Smooth muscle cell (in vitro differentiated cells): ENCODE measurements around the gene RASSF8. TPM values are rescaled to one million over a fixed set of nuclear protein-coding genes. Genes with fewer than 3 reads are reported as not detected.

Experiments used
- DNase-seq: peaks from one replicate; lab custom pipeline; 2025; ENCODE audit not compliant: unreplicated experiment; lab: John Stamatoyannopoulos, UW
- H2AFZ ChIP-seq: fragments of 200-600 bp; sonication (generic); 2 replicates; pipeline ENCODE4 v1.6.0; 2016; ENCODE audit warnings: antibody characterized with exemption, low read depth, mild to moderate bottlenecking
- H3F3A ChIP-seq: fragments of 200-600 bp; sonication (generic); 2 replicates; pipeline ENCODE4 v1.6.0; 2017; ENCODE audit warnings: antibody characterized with exemption, low read depth
- H3K27ac ChIP-seq: fragments of 200-600 bp; sonication (generic); 2 replicates; pipeline ENCODE4 v1.5.1; 2016; ENCODE audit warnings: low read depth, mild to moderate bottlenecking
- H3K27me3 ChIP-seq: fragments of 200-600 bp; sonication (generic); 2 replicates; pipeline ENCODE4 v1.6.1; 2016; ENCODE audit warnings: low read depth, mild to moderate bottlenecking
- H3K36me3 ChIP-seq: fragments of 200-600 bp; sonication (generic); 2 replicates; pipeline ENCODE4 v1.5.1; 2016; ENCODE audit warnings: low read depth
- H3K4me1 ChIP-seq: fragments of 200-600 bp; sonication (generic); 2 replicates; pipeline ENCODE4 v1.5.1; 2016; ENCODE audit warnings: low read depth
- H3K4me2 ChIP-seq: fragments of 200-600 bp; sonication (generic); 2 replicates; pipeline ENCODE4 v1.6.0; 2016; ENCODE audit warnings: mild to moderate bottlenecking
- H3K4me3 ChIP-seq: fragments of 200-600 bp; sonication (generic); 2 replicates; pipeline ENCODE4 v1.5.1; 2016; ENCODE audit warnings: mild to moderate bottlenecking
- H3K79me2 ChIP-seq: fragments of 200-600 bp; sonication (generic); 2 replicates; pipeline ENCODE4 v1.6.0; 2016; ENCODE audit warnings: low read depth, mild to moderate bottlenecking
- H3K9ac ChIP-seq: fragments of 200-600 bp; sonication (generic); 2 replicates; pipeline ENCODE4 v1.6.0; 2016; ENCODE audit warnings: low read depth
- H3K9me3 ChIP-seq: fragments of 200-600 bp; sonication (generic); replicated peaks from 2 replicates; pipeline ENCODE4 v1.5.1; 2016; ENCODE audit warnings: low read depth
- H4K20me1 ChIP-seq: fragments of 200-600 bp; sonication (generic); 2 replicates; pipeline ENCODE4 v1.6.0; 2016; ENCODE audit warnings: low read depth
- WGBS: methylation state at CpG from one replicate; pipeline ENCODE4 v1.1.7; 2016; ENCODE audit warnings: low lambda C conversion rate; 5-methylcytosine and 5-hydroxymethylcytosine counted together
- polyA plus RNA-seq: library from polyadenylated mRNA; unstranded; fragments of >200 nt; fragmentation: Nextera tagmentation; extraction: Ambion mirVana; gene quantifications from 2 replicates; pipeline ENCODE4 v1.2.1, GENCODE V29; 2016
- total RNA-seq: library from RNA; depleted of rRNA; stranded (reverse); fragments of >200 nt; gene quantifications from 2 replicates; pipeline ENCODE4 v1.2.3, GENCODE V29; 2014
- TF ChIP-seq, protein P1 (sequence below): fragments of 200-600 bp; sonication (generic); IDR thresholded peaks from 2 replicates; pipeline ENCODE4 v1.5.1; 2017; ENCODE audit warnings: borderline replicate concordance, mild to moderate bottlenecking, antibody characterized with exemption; ENCODE audit not compliant: insufficient read depth, poor library complexity, severe bottlenecking

The RASSF8 gene
- total and polyA plus RNA-seq, 2 experiments from 2014 or later: 9.8 to 29.8 TPM

DNA sequence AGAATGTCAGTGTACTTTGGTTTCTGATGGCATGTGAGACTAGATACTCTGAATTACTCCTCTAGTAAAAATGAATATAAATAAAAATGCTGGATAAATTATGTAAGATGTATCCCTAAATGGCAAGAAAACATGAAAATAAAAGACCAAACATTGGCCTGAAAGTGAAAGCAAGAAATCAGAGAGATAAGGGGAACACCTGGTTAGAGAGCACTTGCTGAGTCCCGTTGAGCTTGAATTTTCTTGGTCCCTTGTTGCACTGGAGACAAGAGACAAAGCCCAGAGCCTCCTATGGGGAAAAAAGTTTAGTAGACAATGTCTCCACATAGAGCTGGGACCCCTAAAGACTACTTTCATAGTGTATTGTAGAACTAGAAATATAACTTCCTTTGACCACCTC, 23.9 kb downstream of the RASSF8 start:
- H3K27ac ChIP-seq: no peak overlapping the region
- no peaks in the 10 kb centered on the region for H3K9me3 ChIP-seq
- H3K79me2 ChIP-seq: peaks cover 96% of the 10 kb centered on the region
- peaks cover 24% of the 10 kb centered on the region for H3K4me1 ChIP-seq
- no peak overlapping the region for H3K4me2 ChIP-seq
- TF ChIP-seq, protein P1, sequence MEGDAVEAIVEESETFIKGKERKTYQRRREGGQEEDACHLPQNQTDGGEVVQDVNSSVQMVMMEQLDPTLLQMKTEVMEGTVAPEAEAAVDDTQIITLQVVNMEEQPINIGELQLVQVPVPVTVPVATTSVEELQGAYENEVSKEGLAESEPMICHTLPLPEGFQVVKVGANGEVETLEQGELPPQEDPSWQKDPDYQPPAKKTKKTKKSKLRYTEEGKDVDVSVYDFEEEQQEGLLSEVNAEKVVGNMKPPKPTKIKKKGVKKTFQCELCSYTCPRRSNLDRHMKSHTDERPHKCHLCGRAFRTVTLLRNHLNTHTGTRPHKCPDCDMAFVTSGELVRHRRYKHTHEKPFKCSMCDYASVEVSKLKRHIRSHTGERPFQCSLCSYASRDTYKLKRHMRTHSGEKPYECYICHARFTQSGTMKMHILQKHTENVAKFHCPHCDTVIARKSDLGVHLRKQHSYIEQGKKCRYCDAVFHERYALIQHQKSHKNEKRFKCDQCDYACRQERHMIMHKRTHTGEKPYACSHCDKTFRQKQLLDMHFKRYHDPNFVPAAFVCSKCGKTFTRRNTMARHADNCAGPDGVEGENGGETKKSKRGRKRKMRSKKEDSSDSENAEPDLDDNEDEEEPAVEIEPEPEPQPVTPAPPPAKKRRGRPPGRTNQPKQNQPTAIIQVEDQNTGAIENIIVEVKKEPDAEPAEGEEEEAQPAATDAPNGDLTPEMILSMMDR: no peak
- H3K4me3 ChIP-seq: no peak overlapping the region
- no peak for DNase-seq
- H3K27me3 ChIP-seq: no peaks in the 10 kb centered on the region
- peaks cover 91% of the 10 kb centered on the region for H4K20me1 ChIP-seq
- H2AFZ ChIP-seq: no peak overlapping the region
- H3F3A ChIP-seq: no peaks in the 10 kb centered on the region
- WGBS: 0% methylated on average over 1 of the region's 1 CpG
- H3K9ac ChIP-seq: no peak overlapping the region
- no peaks in the 10 kb centered on the region for H3K36me3 ChIP-seq

DNA sequence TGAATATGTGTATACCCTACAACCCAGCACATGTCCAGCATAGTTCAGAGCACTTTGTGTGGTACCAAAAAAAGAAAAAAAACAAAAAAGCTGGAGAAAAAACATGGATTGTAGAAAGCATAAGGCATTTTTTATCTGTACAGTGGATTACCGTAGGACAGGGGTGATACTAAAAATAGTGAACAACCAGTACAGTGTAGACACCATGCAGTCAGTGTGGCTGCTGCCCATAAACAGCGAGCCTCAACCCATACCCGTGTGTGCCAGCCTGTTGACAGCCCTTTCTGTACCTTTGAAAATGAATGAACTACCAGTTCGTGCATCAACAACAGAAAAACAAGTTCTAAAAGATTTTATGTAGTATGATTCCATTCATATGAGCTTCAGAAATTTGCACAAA, 25.1 kb downstream of the RASSF8 start:
- WGBS: 94% methylated on average over 4 of the region's 4 CpGs
- Histone ChIP-seq H3K36me3 (no peaks in the 10 kb centered on the region), H4K20me1 (peaks cover 86% of the 10 kb centered on the region), H3K4me3 (no peak overlapping the region), H3K9me3 (no peaks in the 10 kb centered on the region), H3K4me1 (peaks cover 17% of the 10 kb centered on the region), H3K4me2 (no peak overlapping the region), H3F3A (no peaks in the 10 kb centered on the region), H3K27ac (no peak overlapping the region), H2AFZ (no peak overlapping the region), H3K9ac (no peak overlapping the region), H3K79me2 (peaks cover 96% of the 10 kb centered on the region), H3K27me3 (no peaks in the 10 kb centered on the region)
- DNase-seq: no peak
- TF ChIP-seq, protein P1: no peak

- H3K27ac ChIP-seq: no peak overlapping the region
- 90% methylated on average over 2 of the region's 2 CpGs for WGBS
Observed at GRCh38 chr12:25984759-25985158, 26.3 kb downstream of the RASSF8 start.

More at GRCh38 chr12:25984759-25985158, 26.3 kb downstream of the RASSF8 start:
- Histone ChIP-seq H3F3A (no peaks in the 10 kb centered on the region), H3K4me1 (peaks cover 7% of the 10 kb centered on the region), H3K9me3 (no peaks in the 10 kb centered on the region), H3K4me2 (no peak overlapping the region), H3K79me2 (peaks cover 96% of the 10 kb centered on the region), H3K36me3 (no peaks in the 10 kb centered on the region), H2AFZ (no peak overlapping the region), H4K20me1 (peaks cover 86% of the 10 kb centered on the region), H3K4me3 (no peak overlapping the region), H3K27me3 (no peaks in the 10 kb centered on the region), H3K9ac (no peak overlapping the region)
- no peak for DNase-seq
- TF ChIP-seq, protein P1: no peak
